GM12878 (cell line): ENCODE results near the gene BHLHA9. TPM values are rescaled to one million over a fixed set of nuclear protein-coding genes. Genes with fewer than 3 reads are reported as not detected.

Source experiments
- ATAC-seq: fragments of 200-7000 bp; cut with Tn5 transposase; 3 replicates; pipeline ENCODE4 v1.9.1; 2020; ENCODE audit warnings: mild to moderate bottlenecking, moderate library complexity
- BruUV-seq: library from RNA; stranded (reverse); fragments of 400-500 nt; replicated peaks from 2 replicates; lab custom pipeline; 2021; lab: Mats Ljungman, UMichigan
- CTCF ChIA-PET: fragments of 300-600 bp; sonication (Branson Sonifier 250); formaldehyde crosslinking; extraction: SDS; loops from one replicate; lab custom pipeline; 2021; ENCODE audit warnings: inconsistent platforms; lab: Yijun Ruan, JAX
- POLR2A ChIA-PET: fragments of 350-600 bp; formaldehyde crosslinking; extraction: SDS; loops from one replicate; lab custom pipeline; 2021; ENCODE audit warnings: inconsistent platforms; lab: Charles Lee
- RAD21 ChIA-PET: fragments of 300-600 bp; sonication (Branson Sonifier 250); formaldehyde crosslinking; loops from one replicate; lab custom pipeline; 2023; ENCODE audit warnings: antibody characterized with exemption; ENCODE audit not compliant: unreplicated experiment; lab: Charles Lee
- SMC1A ChIA-PET: fragments of 300-600 bp; sonication (Branson Sonifier 250); formaldehyde crosslinking; loops from one replicate; lab custom pipeline; 2023; ENCODE audit not compliant: unreplicated experiment, uncharacterized antibody; lab: Charles Lee
- DNase-seq: peaks from one replicate; pipeline ENCODE4 v3.0.0-alpha.2; 2011; ENCODE audit warnings: low read depth, low spot score
- FAIRE-seq: peaks from 3 replicates; lab custom pipeline; 2011; peaks lifted over from hg19 to GRCh38; lab: Jason Lieb, UNC
- H2AFZ ChIP-seq: 2 replicates; pipeline ENCODE4 v1.6.0; 2011; ENCODE audit warnings: low read depth, low read length, control low read depth; ENCODE audit not compliant: control insufficient read depth
- H3K27ac ChIP-seq: 2 replicates; pipeline ENCODE4 v1.5.1; 2011; ENCODE audit warnings: control low read depth; ENCODE audit not compliant: control insufficient read depth, insufficient read depth
- H3K27me3 ChIP-seq, 2 experiments: replicated peaks in 1 of 2; 2 replicates each; pipeline versions ENCODE4 v1.6.0 to v1.6.1; 2011; ENCODE audit warnings: low read length in 1 of 2; ENCODE audit not compliant: control insufficient read depth in 2 of 2, insufficient read depth in 2 of 2
- H3K36me3 ChIP-seq, 2 experiments: 2 replicates each; pipeline ENCODE4 v1.5.1; 2011; ENCODE audit warnings: low read length in 1 of 2; ENCODE audit not compliant: control insufficient read depth in 2 of 2, insufficient read depth in 2 of 2
- H3K4me1 ChIP-seq: 2 replicates; pipeline ENCODE4 v1.6.1; 2011; ENCODE audit warnings: mild to moderate bottlenecking, low read length, moderate library complexity, mixed read lengths; ENCODE audit not compliant: control insufficient read depth, insufficient read depth
- H3K4me2 ChIP-seq: 2 replicates; pipeline ENCODE4 v1.6.0; 2011; ENCODE audit warnings: control low read depth; ENCODE audit not compliant: control insufficient read depth, insufficient read depth
- H3K4me3 ChIP-seq: fragments of 200-600 bp; sonication (generic); 2 replicates; pipeline ENCODE4 v1.5.1; 2016
- H3K79me2 ChIP-seq: 2 replicates; pipeline ENCODE4 v1.6.0; 2011; ENCODE audit warnings: low read length; ENCODE audit not compliant: control insufficient read depth, insufficient read depth
- H3K9ac ChIP-seq: 2 replicates; pipeline ENCODE4 v1.8.0; 2011; ENCODE audit warnings: low read length, control low read depth, mixed read lengths; ENCODE audit not compliant: control insufficient read depth, insufficient read depth
- H3K9me3 ChIP-seq: replicated peaks from 3 replicates; pipeline ENCODE4 v1.5.1; 2011; ENCODE audit warnings: mild to moderate bottlenecking, low read length; ENCODE audit not compliant: control insufficient read depth, insufficient read depth
- H4K20me1 ChIP-seq: 2 replicates; pipeline ENCODE4 v1.6.0; 2011; ENCODE audit not compliant: control insufficient read depth, insufficient read depth
- BHLHE40 ChIP-seq, 2 experiments: fragments of 450-650 bp in 1 of 2; IDR thresholded peaks; 2 replicates each; pipeline ENCODE4 v1.6.1; 2011 to 2017; ENCODE audit warnings: low read depth in 2 of 2, borderline replicate concordance in 1 of 2, improper control_type of control experiment in 1 of 2, low read length in 1 of 2, mild to moderate bottlenecking in 1 of 2
- CBFB ChIP-seq: IDR thresholded peaks from 2 replicates; pipeline ENCODE4 v1.6.1; 2016; ENCODE audit warnings: antibody characterized with exemption, low read depth
- CREM ChIP-seq: IDR thresholded peaks from 2 replicates; pipeline ENCODE4 v1.6.1; 2014; ENCODE audit warnings: antibody characterized with exemption, low read depth
- EP300 ChIP-seq, 2 experiments: fragments of 150-350 bp in 1 of 2; IDR thresholded peaks; 2 replicates each; pipeline ENCODE4 v1.6.1; 2011 to 2012; ENCODE audit warnings: low read depth in 2 of 2, low read length in 2 of 2, borderline replicate concordance in 1 of 2, improper control_type of control experiment in 1 of 2, inconsistent platforms in 1 of 2; ENCODE audit not compliant: control insufficient read depth in 1 of 2
- ESRRA ChIP-seq: IDR thresholded peaks from 2 replicates; pipeline ENCODE4 v1.6.1; 2012; ENCODE audit warnings: mild to moderate bottlenecking, low read length, improper control_type of control experiment
- MAX ChIP-seq: IDR thresholded peaks from 2 replicates; pipeline ENCODE4 v1.6.1; 2012; ENCODE audit warnings: low read depth, low read length, improper control_type of control experiment
- MEF2B ChIP-seq: fragments of 450-650 bp; IDR thresholded peaks from 2 replicates; pipeline ENCODE4 v1.6.1; 2018; ENCODE audit warnings: mild to moderate bottlenecking, moderate library complexity; ENCODE audit not compliant: partially characterized antibody, poor library complexity, severe bottlenecking
- PBX3 ChIP-seq: IDR thresholded peaks from 2 replicates; pipeline ENCODE4 v1.6.1; 2011; ENCODE audit warnings: mild to moderate bottlenecking, low read depth, low read length, moderate library complexity; ENCODE audit not compliant: insufficient replicate concordance
- TCF7 ChIP-seq: IDR thresholded peaks from 2 replicates; pipeline ENCODE4 v1.6.1; 2014; ENCODE audit warnings: antibody characterized with exemption, borderline replicate concordance
- WGBS: methylation state at CpG from one replicate; pipeline ENCODE4 v1.1.6; 2016; ENCODE audit warnings: low lambda C conversion rate; ENCODE audit not compliant: insufficient replicate concordance, insufficient coverage; ENCODE audit errors: missing lambda C conversion rate; 5-methylcytosine and 5-hydroxymethylcytosine counted together
- in situ Hi-C: fragments of 300-500 bp; cut with MboI; formaldehyde crosslinking; loops from 9 replicates; pipeline ENCODE4 v1.14.3; 2018; ENCODE audit warnings: mixed read lengths
- intact Hi-C: fragments of 100-400 bp; cut with micrococcal nuclease; formaldehyde crosslinking; loops from one replicate; pipeline ENCODE4 v1.14.2; 2022; ENCODE audit not compliant: unreplicated experiment
- polyA plus RNA-seq, 11 experiments: library from polyadenylated mRNA; depleted of rRNA in 4 of 11; unstranded in 6 of 11; stranded (reverse) in 5 of 11; fragments of >200 nt; fragmentation: Nextera tagmentation in 4 of 11; fragmentation: Illumina TruSeq in 1 of 11; extraction: Ambion mirVana in 4 of 11; extraction: Trizol in 1 of 11; gene quantifications; 1 replicate in 1 of 11; 2 replicates in 10 of 11; pipeline versions ENCODE4 v1.2.1 to v1.2.3, GENCODE V29; 2011 to 2016; ENCODE audit warnings: inconsistent platforms in 2 of 11, missing spikeins in 2 of 11, low read depth in 1 of 11
- total RNA-seq, 4 experiments: library from RNA; depleted of rRNA in 3 of 4; stranded (reverse); fragments of >200 nt in 3 of 4; fragmentation: Illumina TruSeq in 1 of 4; extraction: Trizol in 1 of 4; gene quantifications; 2 replicates each; pipeline versions ENCODE4 v1.2.1 to v1.2.3, GENCODE V29; 2013 to 2021
- TF ChIP-seq, protein P1 (sequence below): fragments of 450-650 bp; IDR thresholded peaks from 2 replicates; pipeline ENCODE4 v1.6.1; 2016; ENCODE audit warnings: mild to moderate bottlenecking
- TF ChIP-seq, protein P2 (sequence below): IDR thresholded peaks from 2 replicates; pipeline ENCODE4 v1.6.1; 2012; ENCODE audit warnings: improper control_type of control experiment, low read depth, low read length; ENCODE audit not compliant: insufficient replicate concordance

Gene BHLHA9
- total and polyA plus RNA-seq, 10 of the 15 experiments (the other 5 are each of a cell fraction or from before 2014, with no cell fraction given): not detected

DNA sequence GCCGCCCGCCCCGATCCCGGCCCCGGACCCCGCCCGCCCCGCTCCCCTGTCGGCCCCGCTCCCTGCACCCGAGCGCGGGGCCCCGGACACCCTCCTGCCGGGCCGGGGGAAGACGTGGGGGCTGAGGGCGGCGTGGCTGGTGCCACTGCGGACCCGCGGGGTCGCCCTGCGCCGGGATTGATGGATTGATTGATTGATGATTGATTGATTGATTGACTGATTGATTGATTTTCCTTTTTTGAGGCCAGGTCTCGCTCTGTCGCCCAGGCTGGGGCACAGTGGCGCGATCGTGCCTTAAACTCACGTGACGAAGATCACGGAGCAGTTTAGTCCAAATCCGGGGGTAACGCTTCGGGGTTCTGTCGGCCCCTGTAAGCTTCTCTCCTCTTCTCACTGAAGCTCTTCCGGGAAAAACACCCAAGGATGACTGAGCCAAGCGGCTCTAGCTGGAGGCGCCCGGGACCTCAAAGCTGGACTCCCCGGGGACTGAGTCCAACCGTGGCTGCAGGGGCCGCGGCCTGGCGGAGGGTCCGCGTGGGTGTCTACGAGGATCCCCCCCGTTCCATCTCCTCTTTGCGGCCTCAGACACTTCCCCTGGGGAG, 40.2 kb upstream of the BHLHA9 start:
- ATAC-seq (no peak), FAIRE-seq (no peak), DNase-seq (no peak)
- ChIA-PET CTCF (interaction anchor here (0.9 to 4.0 kb wide), 7 partner anchors 10 to 487 kb away, joined by 3 to 41 read pairs (median 5); no protein-coding TSS in a partner anchor), SMC1A (interaction anchor here (0.9 to 5.0 kb wide), 7 partner anchors 12 to 48 kb away, joined by 3 to 35 read pairs (median 17); no protein-coding TSS in a partner anchor), RAD21 (interaction anchor here (1.0 to 5.1 kb wide), 9 partner anchors 16 to 107 kb away, joined by 3 to 50 read pairs (median 12); no protein-coding TSS in a partner anchor), POLR2A (interaction anchor here (1.1 to 3.8 kb wide), 10 partner anchors 9 to 64 kb away, joined by 3 to 24 read pairs (median 8); no protein-coding TSS in a partner anchor)
- H4K20me1 ChIP-seq: no peaks in the 10 kb centered on the region
- peaks cover 49% of the 10 kb centered on the region for H3K79me2 ChIP-seq
- H3K4me2 ChIP-seq: peak overlapping the region; percentile 96
- intact Hi-C loops (loop anchor here (5.0 kb wide), 1 partner anchor 48 kb away; no protein-coding TSS in a partner anchor), in situ Hi-C loops (no loop called here)
- H3K4me3 ChIP-seq: peak overlapping the region; percentile 94; the same call in 1 of the 2 replicates
- H3K36me3 ChIP-seq: peaks cover 6 to 10% of the 10 kb centered on the region in 2 experiments
- H3K9ac ChIP-seq: peak overlapping the region; percentile 48
- WGBS: 1% methylated on average over 38 of the region's 51 CpGs
- no peaks in the 10 kb centered on the region for H3K9me3 ChIP-seq
- H3K27me3 ChIP-seq: no peaks in the 10 kb centered on the region
- peaks cover 13% of the 10 kb centered on the region for H3K4me1 ChIP-seq
- H2AFZ ChIP-seq: peak overlapping the region; percentile 77
- TF ChIP-seq MAX: no peak
- no peak for TF ChIP-seq CREM
- TF ChIP-seq, protein P1, sequence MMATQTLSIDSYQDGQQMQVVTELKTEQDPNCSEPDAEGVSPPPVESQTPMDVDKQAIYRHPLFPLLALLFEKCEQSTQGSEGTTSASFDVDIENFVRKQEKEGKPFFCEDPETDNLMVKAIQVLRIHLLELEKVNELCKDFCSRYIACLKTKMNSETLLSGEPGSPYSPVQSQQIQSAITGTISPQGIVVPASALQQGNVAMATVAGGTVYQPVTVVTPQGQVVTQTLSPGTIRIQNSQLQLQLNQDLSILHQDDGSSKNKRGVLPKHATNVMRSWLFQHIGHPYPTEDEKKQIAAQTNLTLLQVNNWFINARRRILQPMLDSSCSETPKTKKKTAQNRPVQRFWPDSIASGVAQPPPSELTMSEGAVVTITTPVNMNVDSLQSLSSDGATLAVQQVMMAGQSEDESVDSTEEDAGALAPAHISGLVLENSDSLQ: peak; percentile 84
- TF ChIP-seq PBX3: peak; percentile 78
- TF ChIP-seq, protein P2, sequence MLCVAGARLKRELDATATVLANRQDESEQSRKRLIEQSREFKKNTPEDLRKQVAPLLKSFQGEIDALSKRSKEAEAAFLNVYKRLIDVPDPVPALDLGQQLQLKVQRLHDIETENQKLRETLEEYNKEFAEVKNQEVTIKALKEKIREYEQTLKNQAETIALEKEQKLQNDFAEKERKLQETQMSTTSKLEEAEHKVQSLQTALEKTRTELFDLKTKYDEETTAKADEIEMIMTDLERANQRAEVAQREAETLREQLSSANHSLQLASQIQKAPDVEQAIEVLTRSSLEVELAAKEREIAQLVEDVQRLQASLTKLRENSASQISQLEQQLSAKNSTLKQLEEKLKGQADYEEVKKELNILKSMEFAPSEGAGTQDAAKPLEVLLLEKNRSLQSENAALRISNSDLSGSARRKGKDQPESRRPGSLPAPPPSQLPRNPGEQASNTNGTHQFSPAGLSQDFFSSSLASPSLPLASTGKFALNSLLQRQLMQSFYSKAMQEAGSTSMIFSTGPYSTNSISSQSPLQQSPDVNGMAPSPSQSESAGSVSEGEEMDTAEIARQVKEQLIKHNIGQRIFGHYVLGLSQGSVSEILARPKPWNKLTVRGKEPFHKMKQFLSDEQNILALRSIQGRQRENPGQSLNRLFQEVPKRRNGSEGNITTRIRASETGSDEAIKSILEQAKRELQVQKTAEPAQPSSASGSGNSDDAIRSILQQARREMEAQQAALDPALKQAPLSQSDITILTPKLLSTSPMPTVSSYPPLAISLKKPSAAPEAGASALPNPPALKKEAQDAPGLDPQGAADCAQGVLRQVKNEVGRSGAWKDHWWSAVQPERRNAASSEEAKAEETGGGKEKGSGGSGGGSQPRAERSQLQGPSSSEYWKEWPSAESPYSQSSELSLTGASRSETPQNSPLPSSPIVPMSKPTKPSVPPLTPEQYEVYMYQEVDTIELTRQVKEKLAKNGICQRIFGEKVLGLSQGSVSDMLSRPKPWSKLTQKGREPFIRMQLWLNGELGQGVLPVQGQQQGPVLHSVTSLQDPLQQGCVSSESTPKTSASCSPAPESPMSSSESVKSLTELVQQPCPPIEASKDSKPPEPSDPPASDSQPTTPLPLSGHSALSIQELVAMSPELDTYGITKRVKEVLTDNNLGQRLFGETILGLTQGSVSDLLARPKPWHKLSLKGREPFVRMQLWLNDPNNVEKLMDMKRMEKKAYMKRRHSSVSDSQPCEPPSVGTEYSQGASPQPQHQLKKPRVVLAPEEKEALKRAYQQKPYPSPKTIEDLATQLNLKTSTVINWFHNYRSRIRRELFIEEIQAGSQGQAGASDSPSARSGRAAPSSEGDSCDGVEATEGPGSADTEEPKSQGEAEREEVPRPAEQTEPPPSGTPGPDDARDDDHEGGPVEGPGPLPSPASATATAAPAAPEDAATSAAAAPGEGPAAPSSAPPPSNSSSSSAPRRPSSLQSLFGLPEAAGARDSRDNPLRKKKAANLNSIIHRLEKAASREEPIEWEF: peak; percentile 99
- peak; percentile 79 to 88 for TF ChIP-seq BHLHE40 (IDR thresholded peaks at IDR 0.05; ENCODE audit: borderline replicate concordance in 1 of 2, low read depth in 2 of 2, low read length in 1 of 2)
- no peak for TF ChIP-seq TCF7
- TF ChIP-seq ESRRA: no peak
- TF ChIP-seq EP300 (IDR thresholded peaks at IDR 0.05; ENCODE audit: borderline replicate concordance in 1 of 2, control insufficient read depth in 1 of 2, low read depth in 2 of 2, low read length in 2 of 2): no peak
- peak; percentile 53 for TF ChIP-seq MEF2B
- TF ChIP-seq CBFB: no peak
- peak overlapping the region; percentile 82; the same call in 1 of the 2 replicates for H3K27ac ChIP-seq
- BruUV-seq: TSS peak; percentile 66
